ENCODE results near the gene DVL3.

DNA sequence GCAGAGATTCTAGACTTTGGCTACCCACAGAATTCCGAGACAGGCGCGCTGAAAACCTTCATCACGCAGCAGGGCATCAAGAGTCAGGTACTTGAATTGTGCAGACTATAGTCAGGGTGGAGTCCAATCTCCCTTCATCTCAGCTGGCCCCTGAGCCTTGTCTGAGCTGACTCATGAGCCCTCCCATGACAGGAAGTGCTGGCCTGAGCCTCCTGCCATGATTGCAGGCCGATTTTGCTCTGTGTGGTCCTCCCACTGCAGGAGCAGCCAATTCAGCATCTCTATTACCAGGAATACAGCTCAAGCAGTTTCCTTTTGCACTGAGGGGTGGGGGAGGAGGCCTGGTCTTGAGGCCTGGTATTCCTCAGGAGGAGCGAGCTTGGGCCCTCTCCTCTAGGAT lies 25.0 kb downstream of the DVL3 start:
- no peak for TF ChIP-seq EZH2phosphoT487 (IDR thresholded peaks at IDR 0.05; ENCODE audit: unreplicated experiment)
- TF ChIP-seq CTCF (conservative IDR thresholded peaks at IDR 0.05; ENCODE audit: low read depth in 2 of 2) = no peak
- no peak for TF ChIP-seq POLR2AphosphoS5 (IDR thresholded peaks at IDR 0.05; ENCODE audit: low read depth)
- TF ChIP-seq ZNF114 (CRISPR knock-in tag; IDR thresholded peaks at IDR 0.05) = no peak
